NCI-H526 (cell line): ENCODE data around the gene FTO.

Experiments
- DNase-seq, 2 experiments: peaks; one replicate each; lab custom pipeline; 2025; lab: John Stamatoyannopoulos, UW

Gene FTO

GRCh38 chr16:54015147-54015546 is 311.2 kb downstream of the FTO start:
- DNase-seq = no peak

GRCh38 chr16:54022362-54022761 is 318.4 kb downstream of the FTO start:
- DNase-seq = no peak

GRCh38 chr16:54026456-54026855 is 322.5 kb downstream of the FTO start:
- no peak for DNase-seq

GRCh38 chr16:54027062-54027461 is 323.1 kb downstream of the FTO start:
- DNase-seq = no peak

- DNase-seq = no peak
Measured at GRCh38 chr16:54027558-54027957, 323.6 kb downstream of the FTO start.

- DNase-seq = no peak
Measured at GRCh38 chr16:54027995-54028394, 324.0 kb downstream of the FTO start.

GRCh38 chr16:54030451-54030850 is 326.5 kb downstream of the FTO start:
- peak in 1 of 2 experiments; percentile 0 for DNase-seq

- no peak for DNase-seq
Measured at GRCh38 chr16:54031107-54031760, 327.3 kb downstream of the FTO start.

- DNase-seq = no peak
Measured at GRCh38 chr16:54033747-54034146, 329.8 kb downstream of the FTO start.

GRCh38 chr16:54034684-54035083 is 330.7 kb downstream of the FTO start:
- no peak for DNase-seq

- no peak for DNase-seq
Measured at GRCh38 chr16:54040480-54040879, 336.5 kb downstream of the FTO start.

- DNase-seq = no peak
Measured at GRCh38 chr16:54040975-54041374, 337.0 kb downstream of the FTO start.

- DNase-seq = no peak
Measured at GRCh38 chr16:54048586-54049495, 344.9 kb downstream of the FTO start.

GRCh38 chr16:54049591-54050458 is 345.9 kb downstream of the FTO start:
- DNase-seq = no peak

GRCh38 chr16:54050459-54051210 is 346.7 kb downstream of the FTO start:
- DNase-seq = no peak

- DNase-seq = no peak
Measured at GRCh38 chr16:54051821-54052220, 347.9 kb downstream of the FTO start.

- no peak for DNase-seq
Measured at GRCh38 chr16:54052271-54052670, 348.3 kb downstream of the FTO start.

- DNase-seq = no peak
Measured at GRCh38 chr16:54053891-54054820, 350.2 kb downstream of the FTO start.

- no peak for DNase-seq
Measured at GRCh38 chr16:54055191-54055590, 351.2 kb downstream of the FTO start.

- no peak for DNase-seq
Measured at GRCh38 chr16:54055864-54056263, 351.9 kb downstream of the FTO start.

- no peak for DNase-seq
Measured at GRCh38 chr16:54056921-54057320, 353.0 kb downstream of the FTO start.
